A549 (cell line): Measurements from ENCODE around the gene LDLRAD4. TPM values are rescaled to one million over a fixed set of nuclear protein-coding genes. Genes with fewer than 3 reads are reported as not detected.

ENCODE experiments used
- ATAC-seq, 2 experiments: fragments of 200-7000 bp in 1 of 2; fragments of >200 bp in 1 of 2; cut with Nextera tagmentation in 1 of 2; cut with Tn5 transposase in 1 of 2; 3 replicates each; pipeline versions ENCODE4 v1.8.0 to v1.9.1; 2018 to 2020; ENCODE audit warnings: mild to moderate bottlenecking in 1 of 2, moderate library complexity in 1 of 2
- CTCF ChIA-PET: fragments of 300-600 bp; sonication (Branson Sonifier 250); formaldehyde crosslinking; extraction: SDS; loops from one replicate; lab custom pipeline; 2021; ENCODE audit warnings: antibody characterized with exemption, inconsistent platforms; lab: Yijun Ruan, JAX
- POLR2A ChIA-PET: fragments of 350-600 bp; formaldehyde crosslinking; extraction: SDS; loops from one replicate; lab custom pipeline; 2021; ENCODE audit warnings: antibody characterized with exemption, inconsistent platforms; lab: Yijun Ruan, JAX
- DNase-seq, 2 experiments: peaks; one replicate each; pipeline versions ENCODE4 v3.0.0 to v3.0.0-alpha.2; 2011 to 2016; ENCODE audit warnings: low read depth in 1 of 2, low spot score in 1 of 2
- FAIRE-seq: peaks from 2 replicates; lab custom pipeline; 2011; peaks lifted over from hg19 to GRCh38; lab: Jason Lieb, UNC
- H3K27ac ChIP-seq, 2 experiments: fragments of >200 bp; sonication (Bioruptor Twin); formaldehyde crosslinking; 3 replicates each; pipeline ENCODE4 v1.5.1; 2016 to 2017
- H3K4me1 ChIP-seq: fragments of >200 bp; sonication (Bioruptor Twin); formaldehyde crosslinking; 3 replicates; pipeline ENCODE4 v1.6.1; 2016
- H3K4me2 ChIP-seq: fragments of >200 bp; sonication (Bioruptor Twin); formaldehyde crosslinking; 3 replicates; pipeline ENCODE4 v1.6.1; 2016
- H3K4me3 ChIP-seq: fragments of >200 bp; sonication (Bioruptor Twin); formaldehyde crosslinking; 3 replicates; pipeline ENCODE4 v1.5.1; 2016
- H3K9me3 ChIP-seq: fragments of >200 bp; sonication (Bioruptor Twin); formaldehyde crosslinking; 3 replicates; pipeline ENCODE4 v1.6.1; 2016
- BHLHE40 ChIP-seq: IDR thresholded peaks from 2 replicates; pipeline ENCODE4 v1.6.1; 2012; ENCODE audit warnings: low read depth, low read length, inconsistent platforms
- CBX8 ChIP-seq: fragments of 200-600 bp; sonication (generic); IDR thresholded peaks from 2 replicates; pipeline ENCODE4 v1.6.1; 2016
- CHD4 ChIP-seq: fragments of 200-600 bp; sonication (generic); IDR thresholded peaks from 2 replicates; pipeline ENCODE4 v1.6.1; 2016; ENCODE audit warnings: antibody characterized with exemption, mild to moderate bottlenecking, borderline replicate concordance
- EP300 ChIP-seq, 2 experiments: fragments of >200 bp; sonication (Bioruptor Twin); formaldehyde crosslinking; IDR thresholded peaks; 2 replicates in 1 of 2; 3 replicates in 1 of 2; pipeline ENCODE4 v1.6.1; 2016 to 2017
- FOXS1 ChIP-seq: fragments of 250-450 bp; sonication (Bioruptor Pico); IDR thresholded peaks from 2 replicates; pipeline ENCODE4 v1.5.0; 2020; ENCODE audit warnings: mild to moderate bottlenecking, moderate library complexity
- HEYL ChIP-seq: fragments of 250-450 bp; sonication (Bioruptor Pico); IDR thresholded peaks from 2 replicates; pipeline ENCODE4 v1.8.0; 2021; ENCODE audit warnings: mild to moderate bottlenecking, moderate library complexity
- KDM1A ChIP-seq: fragments of 200-600 bp; sonication (generic); IDR thresholded peaks from 2 replicates; pipeline ENCODE4 v1.6.1; 2016; ENCODE audit warnings: low read depth, mild to moderate bottlenecking
- NFE2L2 ChIP-seq: fragments of 150-350 bp; conservative IDR thresholded peaks from 2 replicates; pipeline ENCODE4 v1.6.1; 2014; ENCODE audit warnings: low read length
- NPAS2 ChIP-seq: fragments of 250-450 bp; sonication (Bioruptor Pico); IDR thresholded peaks from 2 replicates; pipeline ENCODE4 v1.8.0; 2022; ENCODE audit warnings: mild to moderate bottlenecking, moderate library complexity, borderline replicate concordance
- RAD21 ChIP-seq, 2 experiments: fragments of >200 bp in 1 of 2; sonication (Bioruptor Twin) in 1 of 2; formaldehyde crosslinking in 1 of 2; IDR thresholded peaks in 1 of 2; conservative IDR thresholded peaks in 1 of 2; 2 replicates in 1 of 2; 3 replicates in 1 of 2; pipeline ENCODE4 v1.6.1; 2012 to 2018; ENCODE audit warnings: inconsistent platforms in 1 of 2
- RCOR1 ChIP-seq: fragments of 150-350 bp; IDR thresholded peaks from 2 replicates; pipeline ENCODE4 v1.6.1; 2014; ENCODE audit warnings: antibody characterized with exemption, low read length, low read depth
- RNF2 ChIP-seq: fragments of 200-600 bp; sonication (generic); IDR thresholded peaks from 2 replicates; pipeline ENCODE4 v1.6.1; 2016; ENCODE audit warnings: low read depth, mild to moderate bottlenecking, antibody characterized with exemption, moderate library complexity, borderline replicate concordance
- ZFP36 ChIP-seq: fragments of 450-650 bp; IDR thresholded peaks from 2 replicates; pipeline ENCODE4 v1.6.1; 2014; ENCODE audit warnings: borderline replicate concordance; ENCODE audit not compliant: partially characterized antibody
- WGBS: methylation state at CpG from one replicate; pipeline ENCODE4 v1.1.6; 2017; ENCODE audit errors: missing lambda C conversion rate; 5-methylcytosine and 5-hydroxymethylcytosine counted together
- polyA plus RNA-seq, 4 experiments: library from polyadenylated mRNA; depleted of rRNA in 3 of 4; stranded (reverse); fragments of >200 nt; fragmentation: RNase III in 1 of 4; extraction: RNeasy Plus Mini Kit Qiagen cat#74134 plus additional on column Dnase treatment in 1 of 4; gene quantifications; 2 replicates in 3 of 4; 3 replicates in 1 of 4; pipeline ENCODE4 v1.2.3, GENCODE V29; 2011 to 2017
- TF ChIP-seq, protein P1 (sequence below): IDR thresholded peaks from 2 replicates; pipeline ENCODE4 v1.6.1; 2012; ENCODE audit warnings: low read depth, borderline replicate concordance
- TF ChIP-seq, protein P2 (sequence below): fragments of >200 bp; sonication (Bioruptor Twin); formaldehyde crosslinking; IDR thresholded peaks from 3 replicates; pipeline ENCODE4 v1.6.1; 2016
- TF ChIP-seq, protein P3 (sequence below): IDR thresholded peaks from 2 replicates; pipeline ENCODE4 v1.6.1; 2012
- TF ChIP-seq, protein P4 (sequence below): fragments of 150-350 bp; IDR thresholded peaks from 2 replicates; pipeline ENCODE4 v1.6.1; 2014; ENCODE audit warnings: low read depth, mild to moderate bottlenecking, low read length

Gene LDLRAD4
- polyA plus RNA-seq, 2 of the 4 experiments (the other 2 are of a cell fraction): 5.2 to 7.6 TPM

DNA sequence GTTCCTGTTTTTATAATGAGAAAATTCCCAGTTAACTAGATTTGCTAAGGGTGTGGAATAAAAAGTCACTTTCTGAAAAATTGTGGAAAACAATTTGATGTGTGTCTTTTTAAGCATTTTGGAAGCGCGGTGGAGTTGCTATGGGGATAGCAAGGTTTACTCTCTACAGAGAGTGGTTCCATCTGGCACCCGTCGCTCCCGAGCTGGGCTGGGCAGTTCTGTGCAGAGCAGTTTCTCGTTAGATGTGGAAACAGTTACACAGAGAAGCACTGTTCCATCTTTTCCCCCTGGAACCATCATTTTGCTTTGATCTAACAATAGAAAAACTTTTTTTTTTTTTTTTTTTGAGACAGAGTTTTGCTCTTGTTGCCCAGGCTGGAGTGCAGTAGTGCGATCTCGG lies 17.4 kb downstream of the LDLRAD4 start:
- DNase-seq (no peak), FAIRE-seq (no peak), ATAC-seq (no peak)
- no peak overlapping the region for H3K27ac ChIP-seq
- WGBS: 91% methylated on average over 8 of the region's 8 CpGs
- H3K4me3 ChIP-seq: no peak overlapping the region
- H3K4me1 ChIP-seq: 0 out of 3 replicates have a peak, but pooled peaks cover 3% of the 10 kb centered on the region
- no peaks in the 10 kb centered on the region for H3K9me3 ChIP-seq
- ChIA-PET POLR2A (no interaction called here), CTCF (interaction anchor here (0.6 kb wide), 1 partner anchor 765 kb away, joined by 3 read pairs; no protein-coding TSS in a partner anchor)
- TF ChIP-seq RNF2: no peak
- TF ChIP-seq, protein P1, sequence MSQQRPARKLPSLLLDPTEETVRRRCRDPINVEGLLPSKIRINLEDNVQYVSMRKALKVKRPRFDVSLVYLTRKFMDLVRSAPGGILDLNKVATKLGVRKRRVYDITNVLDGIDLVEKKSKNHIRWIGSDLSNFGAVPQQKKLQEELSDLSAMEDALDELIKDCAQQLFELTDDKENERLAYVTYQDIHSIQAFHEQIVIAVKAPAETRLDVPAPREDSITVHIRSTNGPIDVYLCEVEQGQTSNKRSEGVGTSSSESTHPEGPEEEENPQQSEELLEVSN: no peak
- no peak for TF ChIP-seq ZFP36
- no peak for TF ChIP-seq HEYL
- H3K4me2 ChIP-seq: no peak overlapping the region

DNA sequence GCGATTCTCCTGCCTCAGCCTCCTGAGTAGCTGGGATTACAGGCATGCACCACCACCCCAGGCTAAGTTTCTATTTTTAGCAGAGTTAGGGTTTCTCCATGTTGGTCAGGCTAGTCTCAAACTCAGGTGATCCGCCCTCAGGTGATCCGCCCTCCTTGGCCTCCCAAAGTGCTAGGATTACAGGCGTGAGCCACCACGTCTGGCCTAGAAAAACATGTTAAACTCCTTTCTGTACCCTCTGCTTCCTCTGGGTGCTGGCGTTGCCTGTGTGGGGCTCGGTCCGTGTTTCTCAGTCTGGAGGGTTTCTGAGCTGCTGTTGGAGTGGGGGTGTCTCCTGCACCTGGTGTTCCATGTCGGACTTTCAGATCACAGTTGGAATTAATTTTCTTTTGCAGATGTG lies 17.9 kb downstream of the LDLRAD4 start:
- WGBS: 71% methylated on average over 7 of the region's 9 CpGs
- DNase-seq (no peak), ATAC-seq (no peak), FAIRE-seq (no peak)
- POLR2A ChIA-PET: no interaction called here
- no peak for TF ChIP-seq EP300 (IDR thresholded peaks at IDR 0.05)
- Histone ChIP-seq H3K9me3 (no peaks in the 10 kb centered on the region), H3K4me1 (0 out of 3 replicates have a peak, but pooled peaks cover 3% of the 10 kb centered on the region), H3K4me2 (no peak overlapping the region), H3K27ac (no peak overlapping the region), H3K4me3 (no peak overlapping the region)
- CTCF ChIA-PET: no interaction called here

DNA sequence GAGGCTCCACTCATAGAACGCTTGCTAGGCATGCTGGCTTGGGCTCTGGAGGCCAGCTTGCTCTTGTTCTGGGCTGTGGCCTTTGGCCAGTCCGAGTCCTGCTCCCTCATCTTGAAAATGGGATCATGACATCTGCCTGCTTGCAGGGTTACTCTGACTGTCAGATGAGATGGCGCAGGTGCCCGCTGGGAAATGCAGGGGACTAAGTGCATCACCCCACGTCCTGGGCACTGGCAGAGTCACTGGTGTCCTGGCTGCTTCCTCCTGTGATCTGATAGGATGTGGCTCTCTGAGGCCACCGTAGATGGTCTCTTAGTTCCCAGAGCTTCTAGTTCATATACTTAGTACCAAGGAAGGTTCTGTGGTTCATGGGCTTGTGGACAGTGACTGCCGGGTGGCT lies 18.5 kb downstream of the LDLRAD4 start:
- Histone ChIP-seq H3K9me3 (no peaks in the 10 kb centered on the region), H3K4me1 (0 out of 3 replicates have a peak, but pooled peaks cover 3% of the 10 kb centered on the region), H3K27ac (no peak overlapping the region), H3K4me2 (no peak overlapping the region), H3K4me3 (no peak overlapping the region)
- ChIA-PET POLR2A (no interaction called here), CTCF (no interaction called here)
- no peak for DNase-seq
- no peak for ATAC-seq
- WGBS: 71% methylated on average over 6 of the region's 7 CpGs
- no peak for FAIRE-seq
- no peak for TF ChIP-seq CBX8
- no peak for TF ChIP-seq BHLHE40
- TF ChIP-seq FOXS1 (CRISPR knock-in tag): no peak
- TF ChIP-seq NFE2L2: no peak

DNA sequence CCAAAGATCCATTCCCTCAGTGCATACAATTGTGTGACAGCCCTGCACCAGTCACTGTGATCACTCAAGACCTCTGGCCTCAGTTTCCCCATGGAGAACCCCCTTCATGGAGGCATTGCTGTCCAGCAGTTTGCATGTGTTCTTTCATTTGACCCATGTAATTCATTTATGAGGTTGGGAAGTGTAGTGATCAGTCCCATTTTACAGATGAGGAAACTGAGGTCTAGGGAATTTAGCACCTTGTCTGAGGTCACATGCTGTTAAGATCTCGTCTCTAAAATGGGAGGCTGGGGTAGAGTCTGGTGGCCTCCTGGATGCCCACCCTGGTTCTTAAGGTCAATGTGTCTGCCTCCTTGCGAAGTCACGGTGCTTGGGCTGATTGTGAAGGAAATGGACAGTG lies 19.1 kb downstream of the LDLRAD4 start:
- Histone ChIP-seq H3K9me3 (no peaks in the 10 kb centered on the region), H3K27ac (no peak overlapping the region), H3K4me3 (no peak overlapping the region), H3K4me2 (no peak overlapping the region), H3K4me1 (0 out of 3 replicates have a peak, but pooled peaks cover 3% of the 10 kb centered on the region)
- FAIRE-seq (no peak), DNase-seq (no peak), ATAC-seq (no peak)
- POLR2A ChIA-PET: no interaction called here
- WGBS: 77% methylated on average over 3 of the region's 3 CpGs
- CTCF ChIA-PET: no interaction called here
- TF ChIP-seq, protein P2, sequence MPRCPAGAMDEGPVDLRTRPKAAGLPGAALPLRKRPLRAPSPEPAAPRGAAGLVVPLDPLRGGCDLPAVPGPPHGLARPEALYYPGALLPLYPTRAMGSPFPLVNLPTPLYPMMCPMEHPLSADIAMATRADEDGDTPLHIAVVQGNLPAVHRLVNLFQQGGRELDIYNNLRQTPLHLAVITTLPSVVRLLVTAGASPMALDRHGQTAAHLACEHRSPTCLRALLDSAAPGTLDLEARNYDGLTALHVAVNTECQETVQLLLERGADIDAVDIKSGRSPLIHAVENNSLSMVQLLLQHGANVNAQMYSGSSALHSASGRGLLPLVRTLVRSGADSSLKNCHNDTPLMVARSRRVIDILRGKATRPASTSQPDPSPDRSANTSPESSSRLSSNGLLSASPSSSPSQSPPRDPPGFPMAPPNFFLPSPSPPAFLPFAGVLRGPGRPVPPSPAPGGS: no peak

DNA sequence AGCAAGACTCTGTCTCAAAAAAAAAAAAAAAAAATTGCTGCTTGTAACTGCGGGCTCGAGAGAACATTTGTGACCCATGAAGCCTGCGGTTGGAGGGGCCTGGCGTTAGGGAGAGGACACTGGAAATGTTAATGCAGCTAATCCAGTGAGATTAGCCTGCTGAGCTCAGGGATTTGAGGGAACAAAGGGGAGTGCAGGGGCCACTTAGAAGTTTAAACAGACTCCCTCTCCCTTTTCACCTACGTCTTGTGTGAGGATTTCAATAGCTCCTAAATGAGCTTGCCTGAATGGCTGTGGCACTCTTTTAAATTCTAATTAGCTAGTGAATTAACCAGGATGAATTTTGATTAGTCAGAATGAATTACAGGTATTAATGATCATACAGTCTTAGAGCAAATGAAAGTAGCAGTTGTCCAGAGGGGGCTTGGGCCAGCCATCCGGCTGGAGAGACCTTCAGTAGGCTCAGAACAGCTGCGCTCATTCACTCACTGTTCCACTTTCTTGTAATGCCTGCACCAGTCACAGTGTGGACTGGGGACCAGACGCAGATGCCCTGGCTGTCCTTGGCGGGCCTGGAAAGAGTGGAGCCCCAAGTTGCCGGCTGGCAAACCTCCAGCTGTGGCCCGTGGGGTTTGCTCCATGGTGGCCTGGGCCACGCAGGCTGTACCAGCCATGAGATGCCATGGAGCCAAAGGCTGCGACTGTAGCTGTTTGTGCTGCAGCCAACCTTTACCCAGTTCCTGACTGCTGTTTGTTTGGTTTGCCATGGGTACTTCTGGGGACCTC lies 20.8 kb downstream of the LDLRAD4 start:
- DNase-seq: no peak
- Histone ChIP-seq H3K4me3 (no peak overlapping the region), H3K9me3 (no peaks in the 10 kb centered on the region), H3K4me1 (0 out of 3 replicates have a peak, but pooled peaks cover 3% of the 10 kb centered on the region), H3K27ac (no peak overlapping the region), H3K4me2 (no peak overlapping the region)
- TF ChIP-seq RAD21 (conservative IDR thresholded peaks at IDR 0.05 in 1 of 2, IDR thresholded peaks at IDR 0.05 in 1 of 2) (no peak), RCOR1 (no peak), CHD4 (no peak), NPAS2 (CRISPR knock-in tag) (no peak), EP300 (IDR thresholded peaks at IDR 0.05) (no peak), KDM1A (no peak)
- TF ChIP-seq, protein P3, sequence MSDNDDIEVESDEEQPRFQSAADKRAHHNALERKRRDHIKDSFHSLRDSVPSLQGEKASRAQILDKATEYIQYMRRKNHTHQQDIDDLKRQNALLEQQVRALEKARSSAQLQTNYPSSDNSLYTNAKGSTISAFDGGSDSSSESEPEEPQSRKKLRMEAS: no peak
- TF ChIP-seq, protein P4, sequence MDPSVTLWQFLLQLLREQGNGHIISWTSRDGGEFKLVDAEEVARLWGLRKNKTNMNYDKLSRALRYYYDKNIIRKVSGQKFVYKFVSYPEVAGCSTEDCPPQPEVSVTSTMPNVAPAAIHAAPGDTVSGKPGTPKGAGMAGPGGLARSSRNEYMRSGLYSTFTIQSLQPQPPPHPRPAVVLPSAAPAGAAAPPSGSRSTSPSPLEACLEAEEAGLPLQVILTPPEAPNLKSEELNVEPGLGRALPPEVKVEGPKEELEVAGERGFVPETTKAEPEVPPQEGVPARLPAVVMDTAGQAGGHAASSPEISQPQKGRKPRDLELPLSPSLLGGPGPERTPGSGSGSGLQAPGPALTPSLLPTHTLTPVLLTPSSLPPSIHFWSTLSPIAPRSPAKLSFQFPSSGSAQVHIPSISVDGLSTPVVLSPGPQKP: no peak
- TF ChIP-seq, protein P2: no peak
- POLR2A ChIA-PET: no interaction called here
- 81% methylated on average over 13 of the region's 13 CpGs for WGBS
- FAIRE-seq: no peak
- CTCF ChIA-PET: interaction anchor here (0.7 to 1.0 kb wide), 2 partner anchors 15 to 282 kb away, joined by 3 to 4 read pairs; no protein-coding TSS in a partner anchor
- no peak for ATAC-seq
